GM23248 (cell line): Measurements from ENCODE around the gene C1QTNF3.
"Not testable (repeated sequence)": the region's sequence is repeated elsewhere in the genome, so short reads cannot be mapped to it uniquely, and the experiment has no call there.

ENCODE experiments used
- EZH2 ChIP-seq: fragments of 200-600 bp; sonication (generic); IDR thresholded peaks from 2 replicates; pipeline ENCODE4 v1.6.1; 2018; ENCODE audit warnings: antibody characterized with exemption, mild to moderate bottlenecking; ENCODE audit not compliant: insufficient read depth, poor library complexity, severe bottlenecking
- EZH2phosphoT487 ChIP-seq: fragments of 200-600 bp; sonication (generic); IDR thresholded peaks from 2 replicates; pipeline ENCODE4 v1.6.1; 2018; ENCODE audit warnings: antibody characterized with exemption, moderate library complexity, mild to moderate bottlenecking, low read depth; ENCODE audit not compliant: insufficient read depth

- TF ChIP-seq EZH2, EZH2phosphoT487: not testable (repeated sequence)
Measured at GRCh38 chr5:34076719-34077364, 33.8 kb upstream of the C1QTNF3 start.
